ENCODE results near the gene PUS10.
"Not testable (repeated sequence)": the region's sequence is repeated elsewhere in the genome, so short reads cannot be mapped to it uniquely, and the experiment has no call there.

PUS10 gene

DNA sequence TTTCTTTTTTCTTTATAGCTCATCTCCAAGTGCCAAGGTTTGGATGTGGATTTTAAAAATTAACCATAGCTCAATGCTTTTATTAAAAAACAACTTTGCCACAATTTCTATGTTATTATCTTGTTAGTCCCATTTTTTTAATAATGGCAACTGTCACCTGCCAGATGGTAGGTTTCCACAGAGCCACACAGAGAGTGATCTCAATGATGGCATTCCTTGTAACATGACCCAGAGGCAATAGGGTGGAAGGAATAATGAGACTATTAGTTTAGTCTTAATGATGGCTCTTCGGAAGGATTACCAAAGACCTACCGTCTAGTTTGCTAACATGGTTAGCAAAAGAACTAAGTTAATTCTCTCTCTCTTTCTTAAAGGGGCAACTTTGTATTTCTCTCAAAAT, 72.7 kb downstream of the PUS10 start:
- DNase-seq (ENCODE audit: low read depth in 2 of 2), result no peak
- H3K4me3 ChIP-seq (replicated peaks in 1 of 2; ENCODE audit: low read depth in 2 of 2, low read length in 2 of 2), result no peak overlapping the region
- TF ChIP-seq, protein P1, sequence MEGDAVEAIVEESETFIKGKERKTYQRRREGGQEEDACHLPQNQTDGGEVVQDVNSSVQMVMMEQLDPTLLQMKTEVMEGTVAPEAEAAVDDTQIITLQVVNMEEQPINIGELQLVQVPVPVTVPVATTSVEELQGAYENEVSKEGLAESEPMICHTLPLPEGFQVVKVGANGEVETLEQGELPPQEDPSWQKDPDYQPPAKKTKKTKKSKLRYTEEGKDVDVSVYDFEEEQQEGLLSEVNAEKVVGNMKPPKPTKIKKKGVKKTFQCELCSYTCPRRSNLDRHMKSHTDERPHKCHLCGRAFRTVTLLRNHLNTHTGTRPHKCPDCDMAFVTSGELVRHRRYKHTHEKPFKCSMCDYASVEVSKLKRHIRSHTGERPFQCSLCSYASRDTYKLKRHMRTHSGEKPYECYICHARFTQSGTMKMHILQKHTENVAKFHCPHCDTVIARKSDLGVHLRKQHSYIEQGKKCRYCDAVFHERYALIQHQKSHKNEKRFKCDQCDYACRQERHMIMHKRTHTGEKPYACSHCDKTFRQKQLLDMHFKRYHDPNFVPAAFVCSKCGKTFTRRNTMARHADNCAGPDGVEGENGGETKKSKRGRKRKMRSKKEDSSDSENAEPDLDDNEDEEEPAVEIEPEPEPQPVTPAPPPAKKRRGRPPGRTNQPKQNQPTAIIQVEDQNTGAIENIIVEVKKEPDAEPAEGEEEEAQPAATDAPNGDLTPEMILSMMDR (IDR thresholded peaks at IDR 0.05; ENCODE audit: low read depth, low read length), result no peak

DNA sequence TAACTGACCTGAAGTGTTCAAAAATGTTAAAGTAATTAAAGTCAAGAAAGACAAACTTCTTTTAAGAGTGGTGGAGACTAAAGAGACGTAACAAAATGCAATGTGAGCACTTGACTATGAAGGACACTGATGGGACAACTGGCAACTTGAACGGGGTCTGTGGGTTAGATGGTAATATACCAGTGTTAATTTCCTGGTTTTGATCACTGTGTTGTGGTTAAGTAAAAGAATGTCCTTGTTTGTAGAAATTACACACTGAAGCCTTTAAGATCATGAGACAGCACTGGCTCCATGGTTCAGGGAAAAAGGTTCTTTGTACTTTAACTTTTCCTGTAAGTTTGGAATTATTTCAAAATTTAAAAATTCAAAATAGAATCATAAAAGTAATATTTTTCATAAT, 78.4 kb downstream of the PUS10 start:
- TF ChIP-seq, protein P1 (IDR thresholded peaks at IDR 0.05; ENCODE audit: low read depth, low read length), result no peak
- DNase-seq (ENCODE audit: low read depth in 2 of 2), result no peak
- no peak overlapping the region for H3K4me3 ChIP-seq (replicated peaks in 1 of 2; ENCODE audit: low read depth in 2 of 2, low read length in 2 of 2)

DNA sequence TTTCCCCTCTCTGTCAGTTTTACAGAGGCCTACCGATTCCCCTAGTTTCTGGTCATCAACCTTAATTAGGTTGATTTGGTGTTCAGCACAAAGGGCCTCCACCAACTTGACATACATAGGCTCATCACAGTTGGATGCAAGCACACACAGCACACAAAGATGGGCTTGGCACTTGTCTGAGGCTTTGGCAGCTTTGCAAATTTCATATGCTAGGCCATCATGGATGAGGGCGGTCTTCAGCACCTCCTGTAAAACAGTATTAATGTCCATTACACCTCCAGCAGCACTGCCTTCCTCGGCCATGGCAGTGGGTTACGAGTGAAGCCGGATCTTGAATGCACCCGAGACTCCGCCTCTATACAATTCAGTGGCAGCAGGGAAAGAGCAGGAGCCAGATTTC, 79.8 kb downstream of the PUS10 start:
- TF ChIP-seq, protein P1 (IDR thresholded peaks at IDR 0.05; ENCODE audit: low read depth, low read length), result no peak
- H3K4me3 ChIP-seq (replicated peaks in 1 of 2; ENCODE audit: low read depth in 2 of 2, low read length in 2 of 2), result no peak overlapping the region
- DNase-seq (ENCODE audit: low read depth in 2 of 2), result no peak

DNA sequence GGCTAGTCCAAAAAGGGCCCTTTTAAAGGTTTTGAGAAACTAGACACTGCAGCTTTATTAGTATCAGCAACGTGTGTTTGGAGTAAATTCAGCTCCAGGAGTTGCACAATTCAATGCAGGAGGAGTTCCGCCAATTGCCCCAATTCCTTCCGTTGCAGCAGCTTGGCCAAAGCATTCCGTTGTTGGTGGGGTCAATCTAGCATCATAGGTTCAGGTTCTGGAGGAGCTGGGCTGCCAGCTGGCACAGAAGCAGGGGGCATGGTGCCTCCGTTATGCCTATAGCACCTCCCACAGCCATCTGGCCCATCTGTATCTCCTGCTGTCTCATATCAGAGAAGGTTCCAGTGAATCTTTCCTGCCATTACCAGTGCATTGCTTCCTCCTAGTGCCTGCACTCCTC, 81.3 kb downstream of the PUS10 start:
- no peak overlapping the region for H3K4me3 ChIP-seq (replicated peaks in 1 of 2; ENCODE audit: low read depth in 2 of 2, low read length in 2 of 2)
- TF ChIP-seq, protein P1 (IDR thresholded peaks at IDR 0.05; ENCODE audit: low read depth, low read length), result no peak
- no peak for DNase-seq (ENCODE audit: low read depth in 2 of 2)

DNA sequence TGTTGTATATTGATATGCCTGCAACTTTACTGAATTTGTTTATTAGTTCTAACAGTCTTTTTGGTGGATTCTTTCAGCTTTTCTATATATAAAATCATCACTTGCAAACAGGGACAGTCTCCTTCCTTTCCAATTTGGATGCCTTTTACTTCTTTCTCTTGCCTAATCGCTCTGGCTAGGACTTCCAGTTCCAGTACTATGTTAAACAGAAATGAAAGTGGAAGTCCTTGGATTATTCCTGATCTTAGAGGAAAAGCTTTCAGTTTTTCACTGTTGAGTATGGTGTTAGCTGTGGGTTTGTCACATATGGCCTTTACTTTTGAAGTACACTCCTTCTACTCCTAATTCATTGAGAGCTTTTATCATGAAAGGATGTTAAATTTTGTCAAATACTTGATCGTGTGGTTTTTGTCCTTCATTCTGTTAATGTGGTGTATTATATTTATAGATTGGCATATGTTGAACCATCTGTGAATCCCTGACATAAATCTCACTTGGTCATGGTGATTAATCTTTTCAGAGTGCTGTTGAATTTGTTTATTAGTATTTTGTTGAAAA, 83.8 kb downstream of the PUS10 start:
- no peak overlapping the region for H3K4me3 ChIP-seq (replicated peaks in 1 of 2; ENCODE audit: low read depth in 2 of 2, low read length in 2 of 2)

DNA sequence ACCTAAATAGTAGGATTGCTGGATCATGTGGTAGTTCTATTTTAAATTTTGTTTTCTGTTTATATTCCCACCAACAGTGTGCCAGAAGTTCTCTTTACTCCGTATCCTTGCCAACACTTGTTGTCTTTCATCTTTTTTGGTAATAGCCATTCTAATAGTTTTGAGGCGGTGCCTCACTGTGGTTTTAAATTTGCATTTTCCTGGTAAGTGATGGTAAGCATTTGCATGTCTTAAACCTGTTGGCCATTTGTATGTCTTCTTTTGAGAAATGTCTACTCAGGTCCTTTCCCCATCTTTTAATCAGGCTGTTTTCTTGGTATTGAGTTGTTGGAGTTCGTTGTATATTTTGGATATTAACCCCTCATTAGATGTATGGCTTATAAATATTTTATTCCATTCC, 85.1 kb downstream of the PUS10 start:
- no peak overlapping the region for H3K4me3 ChIP-seq (replicated peaks in 1 of 2; ENCODE audit: low read depth in 2 of 2, low read length in 2 of 2)
- no peak for DNase-seq (ENCODE audit: low read depth in 2 of 2)
- TF ChIP-seq, protein P1 (IDR thresholded peaks at IDR 0.05; ENCODE audit: low read depth, low read length), result no peak

More for the DNA sequence above, 83.8 kb downstream of the PUS10 start:
- peak; percentile 16 to 33 for DNase-seq (ENCODE audit: low read depth in 2 of 2)
- TF ChIP-seq, protein P1 (IDR thresholded peaks at IDR 0.05; ENCODE audit: low read depth, low read length), result no peak

DNA sequence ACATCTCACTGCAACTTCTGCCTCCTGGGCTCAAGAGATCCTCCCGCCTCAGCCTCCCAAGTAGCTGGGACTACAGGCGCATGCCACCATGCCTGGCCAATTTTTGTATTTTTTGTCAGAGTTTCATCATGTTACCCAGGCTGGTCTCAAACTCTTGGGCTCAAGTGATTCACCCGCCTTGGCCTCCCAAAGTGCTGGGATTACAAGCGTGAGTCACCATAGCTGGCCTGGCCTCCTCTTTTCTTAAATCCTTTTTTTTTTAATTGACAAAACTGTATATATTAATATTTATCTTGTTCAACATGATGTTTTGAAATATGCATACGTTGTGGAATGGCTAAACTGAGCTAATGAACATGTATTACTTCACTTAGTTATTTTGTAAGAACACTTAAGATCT, 86.0 kb downstream of the PUS10 start:
- peak in 1 of 2 donors; percentile 46 for DNase-seq (ENCODE audit: low read depth in 2 of 2)
- not testable (repeated sequence) for H3K4me3 ChIP-seq (replicated peaks in 1 of 2; ENCODE audit: low read depth in 2 of 2, low read length in 2 of 2)
